Mammary epithelial cell (primary cell): ENCODE results near the gene PTPRT.

Experiments used
- CTCF ChIP-seq, 2 donors: IDR thresholded peaks in 1 of 2; conservative IDR thresholded peaks in 1 of 2; 2 replicates each; pipeline ENCODE4 v1.5.1; 2011 to 2012; ENCODE audit warnings: inconsistent platforms in 2 of 2, low read length in 2 of 2, mild to moderate bottlenecking in 2 of 2, control low read depth in 1 of 2, low read depth in 1 of 2; ENCODE audit not compliant: insufficient read depth in 1 of 2; ENCODE audit errors: extremely low read depth in 1 of 2
- EZH2 ChIP-seq: IDR thresholded peaks from 2 replicates; pipeline ENCODE4 v1.6.1; 2012; ENCODE audit warnings: low read length, inconsistent platforms, borderline replicate concordance

DNA sequence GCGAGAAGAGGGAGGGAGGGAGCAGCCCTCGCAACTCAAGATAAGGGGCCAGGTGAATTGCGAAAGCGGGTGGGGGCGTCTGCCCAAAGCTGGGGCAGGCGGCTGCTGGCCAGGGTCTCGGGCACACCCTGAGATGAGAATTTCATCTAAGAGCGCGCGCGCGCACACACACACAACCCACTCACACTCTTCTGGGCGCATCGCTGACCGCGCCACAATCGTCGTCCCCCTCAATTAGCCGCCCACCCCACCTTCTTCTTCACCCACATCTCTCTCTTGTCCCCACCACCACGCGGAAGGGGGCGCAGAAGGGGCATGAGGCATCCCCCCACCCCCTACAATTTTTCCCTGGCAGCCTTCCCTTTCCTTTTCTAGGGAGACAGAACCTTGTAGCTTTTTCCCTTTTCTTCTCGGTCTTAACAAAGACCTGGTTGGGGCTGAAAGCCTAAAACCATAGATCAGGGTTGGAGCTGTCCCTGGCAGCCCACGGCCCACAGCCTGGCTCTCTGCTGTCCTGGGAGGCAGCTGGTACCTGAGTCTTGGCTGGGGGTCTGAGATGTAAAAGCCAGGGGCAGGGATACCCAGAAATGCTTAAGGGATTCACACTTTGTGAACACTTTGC, 737 bp upstream of the PTPRT start:
- no peak for TF ChIP-seq CTCF (conservative IDR thresholded peaks at IDR 0.05 in 1 of 2, IDR thresholded peaks at IDR 0.05 in 1 of 2; ENCODE audit: extremely low read depth in 1 of 2, insufficient read depth in 1 of 2, low read depth in 1 of 2, low read length in 2 of 2)
- no peak for TF ChIP-seq EZH2
